Osteocyte (in vitro differentiated cells): ENCODE results near the gene THSD7A. TPM values are rescaled to one million over a fixed set of nuclear protein-coding genes. Genes with fewer than 3 reads are reported as not detected.

Experiments used
- DNase-seq: peaks from one replicate; pipeline ENCODE4 v3.0.0; 2021; ENCODE audit warnings: mixed read lengths; ENCODE audit not compliant: unreplicated experiment; ENCODE audit errors: extremely low spot score
- H3K27ac Mint-ChIP-seq: one replicate; pipeline ENCODE4 v1.8.0; 2021; ENCODE audit warnings: mild to moderate bottlenecking, mixed read lengths; ENCODE audit not compliant: unreplicated experiment
- H3K27me3 Mint-ChIP-seq: one replicate; pipeline ENCODE4 v1.8.0; 2021; ENCODE audit warnings: mixed read lengths; ENCODE audit not compliant: unreplicated experiment
- H3K36me3 Mint-ChIP-seq: one replicate; pipeline ENCODE4 v1.8.0; 2021; ENCODE audit warnings: mixed read lengths; ENCODE audit not compliant: unreplicated experiment
- H3K4me1 Mint-ChIP-seq: one replicate; pipeline ENCODE4 v1.8.0; 2021; ENCODE audit warnings: mixed read lengths; ENCODE audit not compliant: unreplicated experiment
- H3K4me3 Mint-ChIP-seq: one replicate; pipeline ENCODE4 v1.8.0; 2021; ENCODE audit warnings: mild to moderate bottlenecking, moderate library complexity, mixed read lengths; ENCODE audit not compliant: unreplicated experiment
- H3K9me3 Mint-ChIP-seq: one replicate; pipeline ENCODE4 v1.8.0; 2021; ENCODE audit warnings: mixed read lengths; ENCODE audit not compliant: unreplicated experiment
- CTCF ChIP-seq: fragments of 200-600 bp; sonication (generic); IDR thresholded peaks from 2 replicates; pipeline ENCODE4 v1.5.0; 2021; ENCODE audit warnings: antibody characterized with exemption, mild to moderate bottlenecking, moderate library complexity
- total RNA-seq: library from RNA; stranded (reverse); gene quantifications from 2 replicates; pipeline ENCODE4 v1.2.1, GENCODE V29; 2021

THSD7A gene
- total RNA-seq, 1 donor from 2014 or later, result 2.0 TPM

GRCh38 chr7:11713352-11713751 is 118.6 kb downstream of the THSD7A start:
- Mint-ChIP-seq H3K4me1 (peaks cover 10% of the 10 kb centered on the region), H3K27ac (no peak overlapping the region)
- TF ChIP-seq CTCF, result no peak

GRCh38 chr7:11710377-11710776 is 121.6 kb downstream of the THSD7A start:
- H3K4me1 Mint-ChIP-seq, result peaks cover 21% of the 10 kb centered on the region
- DNase-seq, result no peak
- H3K27ac Mint-ChIP-seq, result no peak overlapping the region
- H3K4me3 Mint-ChIP-seq, result no peak overlapping the region
- no peaks in the 10 kb centered on the region for H3K27me3 Mint-ChIP-seq
- H3K36me3 Mint-ChIP-seq, result no peaks in the 10 kb centered on the region
- H3K9me3 Mint-ChIP-seq, result no peaks in the 10 kb centered on the region
- TF ChIP-seq CTCF, result no peak

More at GRCh38 chr7:11713352-11713751, 118.6 kb downstream of the THSD7A start:
- Mint-ChIP-seq H3K9me3 (no peaks in the 10 kb centered on the region), H3K4me3 (no peak overlapping the region), H3K36me3 (no peaks in the 10 kb centered on the region), H3K27me3 (no peaks in the 10 kb centered on the region)
- DNase-seq, result no peak

- H3K27ac Mint-ChIP-seq, result no peak overlapping the region
- no peak for DNase-seq
- H3K4me3 Mint-ChIP-seq, result no peak overlapping the region
- H3K4me1 Mint-ChIP-seq, result peaks cover 13% of the 10 kb centered on the region
- H3K9me3 Mint-ChIP-seq, result no peaks in the 10 kb centered on the region
- TF ChIP-seq CTCF, result no peak
- no peaks in the 10 kb centered on the region for H3K27me3 Mint-ChIP-seq
- H3K36me3 Mint-ChIP-seq, result no peaks in the 10 kb centered on the region
Measured at GRCh38 chr7:11709196-11709595, 122.8 kb downstream of the THSD7A start.

GRCh38 chr7:11707606-11708193 is 124.3 kb downstream of the THSD7A start:
- no peak for DNase-seq

More at GRCh38 chr7:11707606-11708193, 124.3 kb downstream of the THSD7A start:
- H3K9me3 Mint-ChIP-seq, result no peaks in the 10 kb centered on the region
- no peak for TF ChIP-seq CTCF
- H3K27me3 Mint-ChIP-seq, result no peaks in the 10 kb centered on the region
- peaks cover 13% of the 10 kb centered on the region for H3K4me1 Mint-ChIP-seq
- H3K27ac Mint-ChIP-seq, result no peak overlapping the region
- H3K36me3 Mint-ChIP-seq, result no peaks in the 10 kb centered on the region
- H3K4me3 Mint-ChIP-seq, result no peak overlapping the region
